Kidney epithelial cell (primary cell): ENCODE data around the gene CADM2. TPM values are rescaled to one million over a fixed set of nuclear protein-coding genes. Genes with fewer than 3 reads are reported as not detected.
"Not testable (repeated sequence)": the region's sequence is repeated elsewhere in the genome, so short reads cannot be mapped to it uniquely, and the experiment has no call there.

Experiments used
- DNase-seq: peaks from one replicate; pipeline ENCODE4 v3.0.0-alpha.2; 2010; ENCODE audit warnings: low read depth
- H3K27me3 ChIP-seq: 2 replicates; pipeline ENCODE4 v1.6.0; 2011; ENCODE audit warnings: low read length; ENCODE audit not compliant: control insufficient read depth, insufficient read depth
- H3K36me3 ChIP-seq: 2 replicates; pipeline ENCODE4 v1.5.1; 2011; ENCODE audit warnings: low read length; ENCODE audit not compliant: control insufficient read depth, insufficient read depth
- H3K4me3 ChIP-seq: 2 replicates; pipeline ENCODE4 v1.5.1; 2011; ENCODE audit warnings: low read depth, mild to moderate bottlenecking, control low read depth, low read length
- total RNA-seq: library from RNA; depleted of rRNA; stranded (reverse); fragments of >200 nt; gene quantifications from 2 replicates; pipeline ENCODE4 v1.2.3, GENCODE V29; 2015
- TF ChIP-seq, protein P1 (sequence below): IDR thresholded peaks from 2 replicates; pipeline ENCODE4 v1.5.1; 2011; ENCODE audit warnings: mild to moderate bottlenecking, moderate library complexity, low read length, control low read depth, inconsistent platforms; ENCODE audit not compliant: insufficient read depth, poor library complexity, severe bottlenecking

Gene CADM2
- total RNA-seq, 1 donor from 2014 or later: 0.42 TPM

DNA sequence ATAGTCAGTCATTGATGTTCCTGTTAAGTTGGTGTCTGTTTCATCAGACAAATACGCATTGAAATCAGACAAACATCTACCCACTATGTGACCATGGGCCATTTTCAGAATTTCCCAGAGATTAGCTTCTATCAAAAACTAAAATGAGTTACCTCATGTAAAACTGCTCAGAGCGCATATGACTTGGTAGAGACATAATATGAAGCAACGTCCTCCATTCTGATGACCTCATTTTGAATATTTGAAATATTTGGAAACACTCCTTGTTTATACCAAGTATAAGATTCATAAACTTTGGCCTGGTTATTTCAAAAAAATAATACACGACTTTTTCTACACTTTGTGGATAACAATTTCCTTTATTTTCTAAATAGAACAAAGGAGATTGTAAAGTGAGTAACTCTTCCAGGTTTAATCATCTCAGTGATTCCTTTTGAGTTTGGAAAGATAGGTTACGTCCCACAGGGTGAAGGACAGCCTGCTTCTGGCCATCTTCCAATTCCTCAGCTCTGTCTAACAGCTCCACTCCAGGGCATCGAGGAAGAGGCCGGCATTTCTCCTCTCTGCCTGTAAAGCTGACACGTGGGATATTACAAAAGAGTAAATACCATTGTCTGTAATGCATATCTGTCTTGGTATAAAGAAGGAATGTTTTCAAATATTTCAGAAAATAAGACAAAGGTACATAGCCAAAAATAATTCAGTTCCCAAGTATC, 122.6 kb downstream of the CADM2 start:
- Histone ChIP-seq H3K36me3 (no peaks in the 10 kb centered on the region), H3K4me3 (no peak overlapping the region), H3K27me3 (no peaks in the 10 kb centered on the region)
- no peak for DNase-seq
- TF ChIP-seq, protein P1, sequence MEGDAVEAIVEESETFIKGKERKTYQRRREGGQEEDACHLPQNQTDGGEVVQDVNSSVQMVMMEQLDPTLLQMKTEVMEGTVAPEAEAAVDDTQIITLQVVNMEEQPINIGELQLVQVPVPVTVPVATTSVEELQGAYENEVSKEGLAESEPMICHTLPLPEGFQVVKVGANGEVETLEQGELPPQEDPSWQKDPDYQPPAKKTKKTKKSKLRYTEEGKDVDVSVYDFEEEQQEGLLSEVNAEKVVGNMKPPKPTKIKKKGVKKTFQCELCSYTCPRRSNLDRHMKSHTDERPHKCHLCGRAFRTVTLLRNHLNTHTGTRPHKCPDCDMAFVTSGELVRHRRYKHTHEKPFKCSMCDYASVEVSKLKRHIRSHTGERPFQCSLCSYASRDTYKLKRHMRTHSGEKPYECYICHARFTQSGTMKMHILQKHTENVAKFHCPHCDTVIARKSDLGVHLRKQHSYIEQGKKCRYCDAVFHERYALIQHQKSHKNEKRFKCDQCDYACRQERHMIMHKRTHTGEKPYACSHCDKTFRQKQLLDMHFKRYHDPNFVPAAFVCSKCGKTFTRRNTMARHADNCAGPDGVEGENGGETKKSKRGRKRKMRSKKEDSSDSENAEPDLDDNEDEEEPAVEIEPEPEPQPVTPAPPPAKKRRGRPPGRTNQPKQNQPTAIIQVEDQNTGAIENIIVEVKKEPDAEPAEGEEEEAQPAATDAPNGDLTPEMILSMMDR: no peak

DNA sequence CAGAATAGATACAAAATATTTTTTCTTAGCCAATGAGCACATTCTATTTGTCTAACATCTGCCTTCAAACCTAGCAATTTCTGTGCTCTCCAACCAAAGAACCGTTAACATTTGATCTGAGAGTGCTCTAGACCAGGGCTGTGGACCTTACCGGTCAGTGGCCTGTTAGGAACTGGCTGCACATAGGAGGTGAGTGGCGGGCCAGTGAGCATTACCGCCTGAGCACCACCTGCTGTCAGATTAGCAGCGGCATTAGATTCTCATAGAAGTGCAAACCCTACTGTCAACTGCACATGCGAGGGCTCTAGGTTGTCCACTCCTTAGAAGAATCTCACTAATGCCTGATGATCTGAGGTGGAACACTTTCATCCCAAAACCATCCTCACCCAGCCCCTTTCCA, 131.7 kb downstream of the CADM2 start:
- no peak overlapping the region for H3K4me3 ChIP-seq
- H3K36me3 ChIP-seq: no peaks in the 10 kb centered on the region
- no peaks in the 10 kb centered on the region for H3K27me3 ChIP-seq
- TF ChIP-seq, protein P1: no peak
- no peak for DNase-seq

DNA sequence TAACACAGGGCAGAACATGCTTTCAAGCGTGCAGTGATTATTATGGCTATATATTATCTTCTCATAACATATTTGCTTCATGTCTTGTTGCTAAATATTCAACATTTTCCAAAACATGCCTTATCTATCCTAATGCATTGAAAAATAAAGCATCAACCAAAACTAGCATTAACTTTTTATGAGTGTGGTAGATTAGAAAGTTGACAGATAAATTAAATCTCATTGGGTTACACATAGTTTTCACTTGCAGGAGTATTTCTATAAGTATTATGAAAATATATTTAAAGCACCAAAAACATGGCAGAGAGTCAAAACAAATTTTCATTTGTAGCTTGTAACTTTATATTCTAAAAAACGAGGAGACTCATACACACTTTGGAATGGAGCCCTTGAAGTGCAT, 141.5 kb downstream of the CADM2 start:
- H3K27me3 ChIP-seq: no peaks in the 10 kb centered on the region
- H3K36me3 ChIP-seq: no peaks in the 10 kb centered on the region
- TF ChIP-seq, protein P1: no peak
- DNase-seq: no peak
- H3K4me3 ChIP-seq: no peak overlapping the region

DNA sequence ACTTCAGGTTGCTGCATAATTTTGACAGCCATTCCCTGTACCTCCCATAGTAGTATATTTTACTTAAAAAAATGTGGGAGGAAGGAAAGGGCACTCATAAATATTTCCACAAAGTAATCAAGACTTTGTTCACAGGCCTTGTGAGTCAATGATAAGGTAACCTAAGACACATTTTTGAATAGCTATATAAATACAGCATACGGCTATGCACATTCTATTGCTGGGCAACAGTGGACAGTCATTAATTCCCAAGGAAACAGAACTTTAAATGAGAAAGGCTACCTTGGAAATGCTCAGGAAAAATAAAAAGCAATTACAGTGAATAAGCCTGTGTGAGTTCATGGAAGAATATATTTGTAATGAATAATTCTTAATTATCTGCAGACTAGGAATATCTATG, 144.0 kb downstream of the CADM2 start:
- no peak overlapping the region for H3K4me3 ChIP-seq
- TF ChIP-seq, protein P1: no peak
- no peaks in the 10 kb centered on the region for H3K27me3 ChIP-seq
- DNase-seq: no peak
- H3K36me3 ChIP-seq: no peaks in the 10 kb centered on the region

DNA sequence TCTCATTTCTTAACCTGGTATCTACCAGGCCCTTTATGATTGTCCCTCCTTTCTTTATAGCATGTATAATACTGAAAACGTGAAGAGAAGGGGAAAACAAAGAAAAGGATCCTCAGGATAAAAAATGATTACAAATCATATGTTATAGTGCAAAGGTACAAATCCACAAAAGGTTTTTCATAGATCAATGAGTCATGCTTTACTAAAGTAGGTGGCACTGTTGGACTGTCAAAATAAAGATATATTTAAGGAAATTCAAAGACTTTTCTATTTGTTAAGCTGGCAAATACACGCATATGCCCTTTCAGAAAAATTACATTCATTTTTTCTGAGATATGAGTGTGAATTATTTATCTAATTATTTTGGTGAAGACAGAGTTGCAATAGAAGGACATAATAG, 151.6 kb downstream of the CADM2 start:
- Histone ChIP-seq H3K27me3 (no peaks in the 10 kb centered on the region), H3K36me3 (no peaks in the 10 kb centered on the region), H3K4me3 (no peak overlapping the region)
- TF ChIP-seq, protein P1: no peak
- DNase-seq: no peak

DNA sequence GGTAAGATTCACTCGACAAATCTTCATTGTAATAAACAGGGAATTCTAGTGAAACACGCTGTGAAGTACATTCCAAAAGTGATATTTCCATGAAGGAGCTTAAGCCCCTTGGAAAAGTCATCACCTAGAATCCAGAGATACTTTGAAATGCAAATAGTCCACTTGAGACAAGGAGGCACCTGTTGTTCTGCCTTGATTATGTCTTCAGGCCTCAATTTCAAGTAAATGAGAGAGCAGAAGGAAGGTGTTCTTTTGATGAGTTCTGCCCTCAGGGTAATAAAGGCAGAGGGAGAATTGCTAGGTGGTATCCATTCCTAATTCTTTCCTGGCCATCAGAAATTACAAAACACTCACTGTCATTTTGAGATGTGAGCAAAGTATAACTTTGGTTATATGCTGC, 162.1 kb downstream of the CADM2 start:
- H3K27me3 ChIP-seq: no peaks in the 10 kb centered on the region
- no peak for DNase-seq
- no peak overlapping the region for H3K4me3 ChIP-seq
- TF ChIP-seq, protein P1: no peak
- H3K36me3 ChIP-seq: no peaks in the 10 kb centered on the region

DNA sequence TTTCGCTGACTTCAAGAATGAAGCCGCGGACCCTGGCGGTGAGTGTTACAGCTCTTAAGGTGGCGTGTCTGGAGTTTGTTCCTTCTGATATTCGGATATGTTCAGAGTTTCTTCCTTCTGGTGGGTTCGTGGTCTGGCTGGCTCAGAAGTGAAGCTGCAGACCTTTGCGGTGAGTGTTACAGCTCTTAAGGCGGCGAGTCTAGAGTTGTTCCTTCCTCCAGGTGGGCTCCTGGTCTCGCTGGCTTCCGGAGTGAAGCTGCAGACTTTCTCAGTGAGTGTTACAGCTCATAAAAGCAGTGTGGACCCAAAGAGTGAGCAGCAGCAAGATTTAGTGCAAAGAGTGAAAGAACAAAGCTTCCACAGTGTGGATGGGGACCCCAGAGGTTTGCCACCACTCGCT, 174.1 kb downstream of the CADM2 start:
- not testable (repeated sequence) for H3K4me3 ChIP-seq, H3K36me3 ChIP-seq, H3K27me3 ChIP-seq, DNase-seq

DNA sequence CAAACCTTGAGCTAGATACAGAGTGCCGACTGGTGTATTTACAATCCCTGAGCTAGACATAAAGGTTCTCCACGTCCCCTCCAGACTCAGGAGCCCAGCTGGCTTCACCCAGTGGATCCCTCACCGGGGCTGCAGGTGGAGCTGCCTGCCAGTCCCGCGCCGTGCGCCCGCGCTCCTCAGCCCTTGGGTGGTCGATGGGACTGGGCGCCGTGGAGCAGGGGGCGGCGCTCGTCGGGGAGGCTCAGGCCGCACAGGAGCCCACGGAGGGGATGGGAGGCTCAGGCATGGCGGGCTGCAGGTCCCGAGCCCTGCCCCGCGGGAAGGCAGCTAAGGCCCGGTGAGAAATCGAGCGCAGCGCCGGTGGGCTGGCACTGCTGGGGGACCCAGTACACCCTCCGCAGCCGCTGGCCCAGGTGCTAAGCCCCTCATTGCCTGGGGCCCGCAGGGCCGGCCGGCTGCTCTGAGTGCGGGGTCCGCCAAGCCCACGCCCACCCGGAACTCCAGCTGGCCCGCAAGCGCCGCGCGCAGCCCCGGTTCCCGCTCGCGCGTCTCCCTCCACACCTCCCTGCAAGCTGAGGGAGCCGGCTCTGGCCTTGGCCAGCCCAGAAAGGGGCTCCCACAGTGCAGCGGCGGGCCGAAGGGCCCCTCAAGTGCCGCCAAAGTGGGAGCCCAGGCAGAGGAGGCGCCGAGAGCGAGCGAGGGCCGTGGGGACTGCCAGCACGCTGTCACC, 175.1 kb downstream of the CADM2 start:
- not testable (repeated sequence) for DNase-seq, H3K4me3 ChIP-seq, H3K27me3 ChIP-seq, H3K36me3 ChIP-seq
